ENCODE measurements around the gene OGDH. TPM values are rescaled to one million over a fixed set of nuclear protein-coding genes. Genes with fewer than 3 reads are reported as not detected.

The OGDH gene
- total and polyA plus RNA-seq, 2 of the 13 experiments (the other 11 are each of a cell fraction or from before 2014, with no cell fraction given): 17.4 to 25.4 TPM

- TF ChIP-seq NR0B2 (CRISPR knock-in tag; IDR thresholded peaks at IDR 0.05) (0 out of 2 replicates have a peak, but pooled peaks have one; percentile 72), RFX3 (CRISPR knock-in tag; IDR thresholded peaks at IDR 0.05) (no peak; the same call in 1 of the 2 replicates), NFRKB (IDR thresholded peaks at IDR 0.05) (no peak), ZMYM3 (CRISPR knock-in tag; IDR thresholded peaks at IDR 0.05) (peak; percentile 25; the same call in 1 of the 2 replicates), NFAT5 (CRISPR knock-in tag; IDR thresholded peaks at IDR 0.05) (peak; percentile 90; the same call in 1 of the 2 replicates), ZNF367 (CRISPR knock-in tag; IDR thresholded peaks at IDR 0.05; ENCODE audit: borderline replicate concordance) (0 out of 2 replicates have a peak, but pooled peaks have one; percentile 71), NR1H2 (CRISPR knock-in tag; IDR thresholded peaks at IDR 0.05; ENCODE audit: borderline replicate concordance, low read depth) (peak; percentile 80; the same call in 1 of the 2 replicates), ZBTB43 (CRISPR knock-in tag; conservative IDR thresholded peaks at IDR 0.05) (peak; percentile 92), ZBTB7B (CRISPR knock-in tag; IDR thresholded peaks at IDR 0.05) (peak; percentile 90), NFIB (CRISPR knock-in tag; IDR thresholded peaks at IDR 0.05; ENCODE audit: borderline replicate concordance) (0 out of 2 replicates have a peak, but pooled peaks have one; percentile 78), DNMT1 (CRISPR knock-in tag; IDR thresholded peaks at IDR 0.05) (no peak), ZNF567 (CRISPR knock-in tag; IDR thresholded peaks at IDR 0.05; ENCODE audit: borderline replicate concordance) (0 out of 2 replicates have a peak, but pooled peaks have one; percentile 50), GZF1 (CRISPR knock-in tag; IDR thresholded peaks at IDR 0.05) (peak; percentile 38), POLR2G (IDR thresholded peaks at IDR 0.05; ENCODE audit: low read depth, low read length) (peak; percentile 92), NFKBIZ (CRISPR knock-in tag; IDR thresholded peaks at IDR 0.05) (peak; percentile 86), ATF6 (CRISPR knock-in tag; conservative IDR thresholded peaks at IDR 0.05) (no peak), BCL3 (CRISPR knock-in tag; IDR thresholded peaks at IDR 0.05) (peak; percentile 89; the same call in 1 of the 2 replicates), MEF2D (CRISPR knock-in tag; IDR thresholded peaks at IDR 0.05) (peak; percentile 88)
Observed at GRCh38 chr7:44573464-44574286, 32.8 kb upstream of the OGDH start, which contains the start of gene DDX56 (continued).
